Mesodermal cell (in vitro differentiated cells): ENCODE measurements around the gene DLGAP5.

Experiments used
- H3K27ac ChIP-seq: 2 replicates; pipeline ENCODE4 v1.7.0; 2013; ENCODE audit warnings: mild to moderate bottlenecking, low read depth, low read length, moderate library complexity; ENCODE audit not compliant: severe bottlenecking
- H3K36me3 ChIP-seq: 2 replicates; pipeline ENCODE4 v1.7.1; 2013; ENCODE audit warnings: mild to moderate bottlenecking, low read length, moderate library complexity; ENCODE audit not compliant: control insufficient read depth, insufficient read depth
- H3K4me1 ChIP-seq: one replicate; pipeline ENCODE4 v1.7.1; 2013; ENCODE audit warnings: mild to moderate bottlenecking, low read length; ENCODE audit not compliant: insufficient read depth, control insufficient read depth, poor library complexity, severe bottlenecking
- H3K4me3 ChIP-seq: 2 replicates; pipeline ENCODE4 v1.7.0; 2013; ENCODE audit warnings: low read length, control low read depth, mild to moderate bottlenecking; ENCODE audit not compliant: insufficient read depth, poor library complexity, severe bottlenecking; ENCODE audit errors: extremely low read depth
- H3K9me3 ChIP-seq: 2 replicates; pipeline ENCODE4 v1.7.1; 2013; ENCODE audit warnings: mild to moderate bottlenecking, low read length, moderate library complexity; ENCODE audit not compliant: control insufficient read depth
- WGBS, 2 experiments: methylation state at CpG; one replicate each; pipeline ENCODE4 v1.1.5; 2013; ENCODE audit warnings: missing lambda C conversion rate in 2 of 2; ENCODE audit not compliant: insufficient coverage in 2 of 2; 5-methylcytosine and 5-hydroxymethylcytosine counted together

DLGAP5 gene

DNA sequence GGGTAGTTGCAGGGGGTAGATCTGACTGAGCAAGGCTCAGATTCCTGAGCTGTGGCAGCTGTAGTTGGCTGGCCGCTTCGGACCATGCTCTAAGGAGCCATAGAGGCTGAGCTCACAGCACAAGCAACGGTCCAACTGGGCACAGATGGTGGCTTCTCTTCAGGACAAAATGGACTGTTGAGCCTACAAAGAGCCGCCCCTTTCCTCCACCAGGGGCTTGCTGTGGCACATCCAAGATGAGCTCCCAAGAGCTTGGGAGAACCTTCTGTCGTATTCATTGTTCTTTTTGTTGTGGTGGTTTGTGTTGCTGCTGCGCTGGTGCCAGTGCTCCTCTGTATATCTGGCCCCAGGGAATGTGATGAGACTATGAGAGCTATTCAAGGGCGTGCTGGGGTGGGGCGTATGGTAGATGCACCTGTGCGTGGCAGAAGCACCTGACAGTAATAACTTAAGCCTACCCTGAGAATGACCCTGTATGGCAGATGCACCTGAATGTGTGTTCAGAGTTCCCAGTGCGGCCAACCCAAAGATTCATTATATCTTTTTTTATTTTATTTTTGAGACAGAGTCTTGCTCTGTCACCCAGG, 80.2 kb downstream of the DLGAP5 start:
- H3K9me3 ChIP-seq: no peaks in the 10 kb centered on the region
- H3K4me1 ChIP-seq: peaks cover 12% of the 10 kb centered on the region
- H3K27ac ChIP-seq: no peak overlapping the region
- H3K36me3 ChIP-seq: no peaks in the 10 kb centered on the region
- H3K4me3 ChIP-seq: no peak overlapping the region
- 92 to 98% methylated on average over 8 to 9 of the region's 10 CpGs for WGBS, 2 experiments

- WGBS, 2 experiments: 100% methylated on average over 1 of the region's 1 CpG; no CpG with 5 or more reads in 1 of the 2 experiments
- no peak overlapping the region for H3K4me3 ChIP-seq
Measured at GRCh38 chr14:55109836-55110235, 81.5 kb downstream of the DLGAP5 start.

GRCh38 chr14:55107766-55108554, 83.4 kb downstream of the DLGAP5 start:
- peak overlapping the region; percentile 94 for H3K27ac ChIP-seq
- H3K4me1 ChIP-seq: peaks cover 23% of the 10 kb centered on the region
- no peak overlapping the region for H3K4me3 ChIP-seq
- H3K9me3 ChIP-seq: peaks cover 12% of the 10 kb centered on the region
- H3K36me3 ChIP-seq: no peaks in the 10 kb centered on the region
- 48 to 50% methylated on average over 14 to 16 of the region's 19 CpGs for WGBS, 2 experiments

More at GRCh38 chr14:55109836-55110235, 81.5 kb downstream of the DLGAP5 start:
- no peaks in the 10 kb centered on the region for H3K36me3 ChIP-seq
- no peak overlapping the region for H3K27ac ChIP-seq
- H3K4me1 ChIP-seq: peaks cover 12% of the 10 kb centered on the region
- no peaks in the 10 kb centered on the region for H3K9me3 ChIP-seq

- peaks cover 34% of the 10 kb centered on the region for H3K4me1 ChIP-seq
- no peaks in the 10 kb centered on the region for H3K36me3 ChIP-seq
Measured at GRCh38 chr14:55105991-55106390, 85.4 kb downstream of the DLGAP5 start.

GRCh38 chr14:55103971-55104954, 87.1 kb downstream of the DLGAP5 start:
- whole genome bisulfite sequencing, 2 experiments: 93 to 95% methylated on average over 2 to 4 of the region's 6 CpGs
- Histone ChIP-seq H3K4me1 (peaks cover 34% of the 10 kb centered on the region), H3K4me3 (no peak overlapping the region), H3K36me3 (no peaks in the 10 kb centered on the region), H3K27ac (peak overlapping the region; percentile 89), H3K9me3 (peaks cover 12% of the 10 kb centered on the region)

More at GRCh38 chr14:55105991-55106390, 85.4 kb downstream of the DLGAP5 start:
- no peak overlapping the region for H3K4me3 ChIP-seq
- 95 to 97% methylated on average over 4 to 7 of the region's 7 CpGs for WGBS, 2 experiments
- H3K27ac ChIP-seq: no peak overlapping the region
- peaks cover 12% of the 10 kb centered on the region for H3K9me3 ChIP-seq

GRCh38 chr14:55103005-55103640, 88.3 kb downstream of the DLGAP5 start:
- H3K36me3 ChIP-seq: no peaks in the 10 kb centered on the region
- H3K4me3 ChIP-seq: no peak overlapping the region
- peak overlapping the region; percentile 89 for H3K27ac ChIP-seq
- peaks cover 12% of the 10 kb centered on the region for H3K9me3 ChIP-seq
- peaks cover 30% of the 10 kb centered on the region for H3K4me1 ChIP-seq
- WGBS, 2 experiments: 18 to 19% methylated on average over 12 to 13 of the region's 13 CpGs

DNA sequence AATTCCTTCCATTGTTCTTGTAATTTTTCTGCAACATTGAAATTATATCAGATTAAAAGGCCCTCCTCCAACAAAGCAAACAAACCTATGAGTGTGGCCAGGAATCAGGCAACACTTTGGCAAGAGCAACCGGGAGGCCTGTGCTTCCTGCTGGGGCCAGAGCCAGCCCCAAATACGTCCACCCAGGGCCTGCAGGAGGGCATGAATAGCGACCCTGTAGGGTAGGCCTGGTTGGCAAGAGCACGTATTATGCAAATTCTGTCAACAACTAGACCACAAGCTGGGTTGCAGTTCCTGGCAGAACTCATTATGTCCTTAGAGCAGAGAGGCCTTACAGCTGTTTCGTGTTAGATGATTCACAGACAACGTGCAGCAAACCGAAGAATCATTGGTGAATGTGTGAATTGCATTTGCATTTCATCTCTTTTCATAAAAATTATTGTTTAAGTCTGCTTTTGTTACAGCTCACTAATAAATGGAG, 89.2 kb downstream of the DLGAP5 start:
- peaks cover 22% of the 10 kb centered on the region for H3K4me1 ChIP-seq
- whole genome bisulfite sequencing, 2 experiments: 0 to 10% methylated on average over 2 of the region's 7 CpGs
- H3K27ac ChIP-seq: peak overlapping the region; percentile 89
- no peak overlapping the region for H3K4me3 ChIP-seq
- H3K36me3 ChIP-seq: no peaks in the 10 kb centered on the region
- H3K9me3 ChIP-seq: peaks cover 12% of the 10 kb centered on the region

DNA sequence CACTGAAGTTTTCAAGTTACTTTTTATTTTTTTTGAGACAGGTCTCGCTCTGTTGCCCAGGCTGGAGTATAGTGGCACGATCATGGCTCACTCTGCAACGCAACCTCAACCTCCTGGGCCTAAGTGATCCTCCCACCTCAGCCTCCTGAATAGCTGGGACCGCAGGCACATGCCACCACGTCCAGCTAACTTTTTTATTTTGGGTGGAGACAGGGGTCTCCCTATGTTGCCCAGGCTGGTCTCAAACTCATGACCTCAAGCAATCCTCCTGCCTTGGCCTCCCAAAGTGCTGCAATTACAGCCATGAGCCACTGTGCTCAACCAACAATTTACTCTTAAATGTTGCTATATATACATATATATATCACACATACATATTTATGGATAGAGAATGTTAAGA, 89.7 kb downstream of the DLGAP5 start:
- H3K4me3 ChIP-seq: no peak overlapping the region
- H3K27ac ChIP-seq: no peak overlapping the region
- no peaks in the 10 kb centered on the region for H3K36me3 ChIP-seq
- peaks cover 22% of the 10 kb centered on the region for H3K4me1 ChIP-seq
- 85 to 91% methylated on average over 2 to 3 of the region's 5 CpGs for WGBS, 2 experiments
- peaks cover 12% of the 10 kb centered on the region for H3K9me3 ChIP-seq

DNA sequence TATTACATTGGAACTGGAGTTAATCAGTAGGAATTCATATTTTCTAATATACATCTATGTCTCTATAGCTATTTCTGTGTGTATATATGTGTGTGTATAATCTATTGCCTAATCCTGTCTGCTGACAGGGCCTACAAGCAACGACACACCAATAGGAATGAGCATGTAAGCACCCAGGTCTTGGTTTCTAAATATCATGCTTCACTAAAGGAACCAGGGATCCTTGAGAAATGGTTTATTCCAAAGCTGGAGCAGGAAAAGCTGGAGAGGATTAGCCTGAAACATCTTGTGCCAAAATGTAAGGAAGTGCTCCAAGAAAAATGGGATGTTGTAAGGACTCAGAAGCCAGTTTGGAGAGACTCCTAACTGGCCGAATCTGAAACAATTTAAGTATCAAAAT, 91.6 kb downstream of the DLGAP5 start:
- no peaks in the 10 kb centered on the region for H3K36me3 ChIP-seq
- no peak overlapping the region for H3K27ac ChIP-seq
- peaks cover 11% of the 10 kb centered on the region for H3K9me3 ChIP-seq
- no CpG with 5 or more reads among the region's 2 CpGs for WGBS, 2 experiments
- peaks cover 22% of the 10 kb centered on the region for H3K4me1 ChIP-seq
- H3K4me3 ChIP-seq: no peak overlapping the region

DNA sequence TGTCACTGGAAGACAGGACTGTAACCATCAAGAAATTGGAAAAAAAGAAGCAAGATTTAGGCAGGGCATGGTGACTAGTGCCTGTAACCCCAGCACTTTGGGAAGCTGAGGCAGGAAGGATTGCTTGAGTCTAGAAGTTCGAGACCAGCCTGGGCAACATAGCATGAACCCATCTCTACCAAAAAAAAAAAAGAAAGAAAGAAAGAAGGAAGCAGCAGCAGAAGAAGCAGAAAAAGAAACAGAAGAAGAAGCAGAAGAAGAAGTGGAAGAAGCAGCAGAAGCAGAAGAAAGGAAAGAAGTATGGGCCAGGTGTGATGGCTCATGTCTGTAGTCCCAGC, 92.9 kb downstream of the DLGAP5 start:
- no CpG with 5 or more reads among the region's 1 CpG for WGBS, 2 experiments
- no peak overlapping the region for H3K27ac ChIP-seq
- H3K36me3 ChIP-seq: no peaks in the 10 kb centered on the region
- peaks cover 25% of the 10 kb centered on the region for H3K4me1 ChIP-seq
- no peak overlapping the region for H3K4me3 ChIP-seq
- H3K9me3 ChIP-seq: no peaks in the 10 kb centered on the region
